Measurements from ENCODE around the gene MBP.

Gene MBP

DNA sequence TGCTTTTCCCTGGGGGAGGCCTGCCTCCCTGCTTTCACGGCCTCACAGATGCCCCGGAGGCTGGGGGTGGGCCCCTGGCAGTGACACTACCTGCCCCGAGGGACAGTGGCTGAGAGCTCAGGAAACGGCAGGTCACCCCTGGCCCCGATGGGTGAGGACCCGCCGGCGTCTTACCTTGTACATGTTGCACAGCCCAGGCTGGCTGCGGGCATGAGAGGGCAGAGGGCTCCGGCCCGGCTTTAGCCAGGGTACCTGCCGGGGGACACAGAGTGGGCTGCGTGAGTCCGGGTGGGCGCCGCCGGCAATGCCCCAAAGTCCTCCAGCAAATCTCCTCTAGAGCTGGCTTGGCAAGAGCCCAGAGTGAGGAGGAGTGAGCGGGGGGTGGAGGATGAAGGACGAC, 122.9 kb downstream of the MBP start:
- DNase-seq (ENCODE audit: low read depth in 2 of 3, low spot score in 1 of 3), result no peak

DNA sequence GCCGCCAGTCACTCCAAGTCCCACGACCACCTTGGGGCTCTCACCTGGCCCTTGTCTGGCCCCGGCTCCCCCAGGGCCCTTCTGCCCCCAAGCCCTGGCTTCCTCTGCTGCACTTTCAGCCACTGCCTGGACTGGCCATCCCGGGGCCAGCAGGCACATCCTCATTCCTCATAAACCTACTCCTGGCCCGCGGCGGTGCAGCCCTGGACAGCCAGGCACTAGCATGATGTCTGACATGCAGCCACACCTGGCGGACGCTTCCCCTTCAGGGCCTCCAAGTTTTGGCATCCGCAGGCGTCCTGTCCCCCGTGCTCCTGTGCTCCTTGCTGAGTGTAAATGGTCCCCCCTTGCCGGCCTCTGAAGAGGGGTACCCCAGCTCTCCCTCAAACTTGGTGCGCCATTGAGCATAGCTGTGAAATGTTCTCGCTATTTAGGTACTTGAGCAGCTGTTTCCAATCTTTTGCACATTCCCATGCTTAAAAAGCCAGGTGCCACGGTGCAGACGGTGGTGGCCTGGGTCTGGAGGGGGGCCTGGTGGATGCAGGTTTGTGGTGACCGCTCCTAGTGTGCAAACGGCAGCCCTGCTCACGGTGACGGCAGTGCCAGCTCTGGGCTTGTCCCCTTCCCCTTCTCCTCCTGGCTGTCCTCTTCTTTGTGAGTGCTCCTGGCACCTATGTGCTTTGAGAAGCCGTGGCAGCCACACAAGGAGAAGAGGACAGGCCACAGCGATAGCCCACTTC, 123.8 kb downstream of the MBP start:
- DNase-seq (ENCODE audit: low read depth in 2 of 3, low spot score in 1 of 3), result no peak

DNA sequence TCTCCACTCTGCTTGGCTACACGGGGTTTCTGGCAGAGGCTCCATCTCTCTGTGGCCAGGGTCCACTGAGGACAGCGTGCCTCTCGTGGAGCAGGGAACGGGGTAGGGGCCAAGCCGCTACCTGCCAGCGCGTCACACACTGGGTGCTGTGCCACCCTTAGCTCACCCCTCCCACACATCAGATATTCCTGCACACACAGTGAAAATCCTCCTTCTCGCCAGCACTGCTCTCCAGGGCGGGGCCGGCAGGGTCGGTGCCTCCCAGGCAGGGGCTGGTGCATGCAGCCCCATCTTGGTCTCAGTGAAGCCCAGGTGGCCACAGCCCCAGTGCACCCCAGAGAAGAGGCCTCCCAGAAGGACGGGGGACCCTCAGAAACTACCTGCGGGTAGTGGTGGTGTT, 124.6 kb downstream of the MBP start:
- no peak for DNase-seq (ENCODE audit: low read depth in 2 of 3, low spot score in 1 of 3)

DNA sequence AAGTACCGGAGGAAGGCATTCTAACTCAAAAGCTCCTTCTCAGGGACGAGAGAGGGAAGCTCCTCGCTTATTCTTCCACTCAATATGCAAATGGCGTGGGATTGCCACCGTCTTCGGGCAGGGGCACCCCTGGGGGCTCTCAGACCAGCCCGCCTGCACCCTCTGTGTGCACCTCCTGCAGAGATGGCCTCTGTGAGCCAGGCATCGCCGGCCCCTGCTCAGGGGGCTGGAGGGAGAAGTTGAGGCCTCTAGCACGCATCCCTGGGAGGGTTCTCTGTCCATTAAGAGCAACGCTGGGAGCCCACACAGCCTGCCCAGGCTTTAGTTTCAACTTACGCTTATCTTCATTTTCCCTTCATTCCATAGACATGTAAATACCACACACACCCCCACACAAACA, 125.3 kb downstream of the MBP start:
- no peak for DNase-seq (ENCODE audit: low read depth in 2 of 3, low spot score in 1 of 3)

DNA sequence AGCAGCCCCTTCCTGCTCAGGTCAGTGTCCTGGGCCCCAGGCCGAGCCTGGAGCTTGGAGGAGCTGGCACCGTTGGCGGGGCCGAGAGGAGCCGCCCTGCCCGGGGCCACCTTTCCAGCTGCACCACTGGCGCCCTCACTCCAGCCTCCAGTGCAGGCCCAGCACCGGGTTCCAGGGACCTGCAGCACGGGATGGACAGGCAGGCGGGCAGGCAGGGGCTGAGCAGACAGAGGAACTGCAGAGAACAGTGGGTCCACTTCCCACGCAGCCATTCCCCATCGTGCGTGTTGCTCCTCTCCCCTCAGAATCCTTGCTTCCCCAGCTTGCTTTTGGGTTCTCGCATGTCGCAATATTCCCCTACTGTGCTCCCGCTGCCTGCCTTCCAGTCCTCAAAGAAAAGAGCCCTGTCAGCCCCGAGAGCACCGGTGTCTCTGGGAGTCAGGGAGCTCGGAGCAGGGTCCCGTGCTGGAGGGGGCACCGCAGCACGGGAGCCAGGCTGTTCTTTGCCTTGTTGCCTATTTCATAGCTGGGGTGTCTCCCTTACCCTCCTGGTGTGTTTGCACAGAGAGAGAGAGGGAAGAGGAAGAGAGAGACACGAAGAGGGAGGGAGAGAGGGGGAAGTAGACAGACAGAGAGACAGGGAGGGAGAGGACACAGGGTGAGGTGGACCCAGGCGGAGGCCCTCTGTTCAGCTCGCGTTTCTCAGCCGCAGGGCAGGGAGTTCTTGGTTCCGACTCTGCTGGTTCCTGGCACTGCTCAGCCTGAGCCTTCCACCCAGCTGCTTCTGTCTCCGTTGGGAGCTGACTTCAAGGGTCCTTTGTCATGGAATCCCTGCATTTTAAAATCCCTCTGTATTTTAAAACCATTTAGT, 126.0 kb downstream of the MBP start:
- no peak for DNase-seq (ENCODE audit: low read depth in 2 of 3, low spot score in 1 of 3)

DNA sequence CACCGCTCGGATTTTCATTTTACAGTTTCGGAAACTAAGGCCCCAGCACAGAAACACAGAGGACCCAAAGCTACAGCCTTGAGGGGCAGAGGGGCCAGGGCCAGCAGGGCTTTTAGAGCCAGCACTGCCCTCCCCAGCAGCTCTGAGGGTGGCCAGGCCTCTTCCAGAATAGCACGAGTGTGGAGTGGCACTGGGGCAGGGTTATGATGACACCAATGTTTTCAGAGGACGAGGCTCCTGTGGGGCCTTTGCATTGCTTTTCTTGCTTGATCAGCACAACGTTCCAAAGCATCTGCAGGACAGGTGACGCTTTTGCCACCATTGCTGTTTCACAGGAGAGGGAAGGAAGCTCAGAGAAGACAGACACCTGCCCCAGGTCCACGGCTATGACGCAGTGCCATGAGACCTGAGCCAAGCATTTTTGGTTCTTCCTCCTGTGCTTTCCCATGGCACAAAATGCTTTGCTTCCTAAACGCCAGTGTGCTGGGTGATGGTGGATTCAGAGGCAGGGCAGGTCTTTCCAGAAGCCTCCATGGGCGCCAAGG, 126.9 kb downstream of the MBP start:
- no peak for DNase-seq (ENCODE audit: low read depth in 2 of 3, low spot score in 1 of 3)

DNA sequence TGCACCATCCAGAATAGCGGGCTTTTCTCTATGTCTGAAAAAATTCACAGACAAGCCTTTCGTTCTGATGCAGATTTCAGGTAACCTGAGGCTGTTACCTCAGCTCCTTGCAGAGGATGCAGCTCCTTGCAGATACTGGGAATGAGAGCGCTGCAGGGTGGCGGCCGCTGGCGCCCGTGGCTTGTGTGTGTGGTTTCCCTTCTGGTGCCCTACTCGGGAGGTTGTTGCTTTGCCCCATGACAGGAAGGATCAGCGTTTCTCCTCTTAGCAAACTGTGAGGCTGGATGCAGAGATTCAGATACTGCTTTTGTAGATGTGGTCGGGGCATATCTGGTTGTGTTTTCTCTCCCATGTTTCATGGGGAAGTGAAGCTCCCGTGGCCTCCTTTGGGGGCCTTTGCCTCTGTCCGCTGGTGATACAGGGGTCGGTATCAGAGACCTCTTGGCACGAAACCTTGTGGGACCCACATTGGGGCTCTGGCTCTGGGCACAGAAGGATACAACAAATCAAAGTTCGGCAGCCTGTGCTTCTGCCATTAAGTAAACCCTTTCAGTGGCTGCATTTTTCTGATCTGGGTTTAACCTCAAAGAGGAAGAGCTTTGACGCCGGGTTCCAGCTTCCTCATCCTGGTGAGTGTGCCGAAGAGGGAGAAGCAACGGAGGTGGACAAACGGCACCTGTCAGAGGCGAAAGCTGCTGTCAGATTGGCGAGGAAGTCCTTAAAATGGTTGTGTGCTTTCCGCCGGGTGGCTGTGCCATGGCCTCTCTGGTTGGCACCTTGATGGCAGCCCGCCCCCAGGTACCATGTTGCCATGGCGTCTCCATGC, 127.8 kb downstream of the MBP start:
- no peak for DNase-seq (ENCODE audit: low read depth in 2 of 3, low spot score in 1 of 3)

DNA sequence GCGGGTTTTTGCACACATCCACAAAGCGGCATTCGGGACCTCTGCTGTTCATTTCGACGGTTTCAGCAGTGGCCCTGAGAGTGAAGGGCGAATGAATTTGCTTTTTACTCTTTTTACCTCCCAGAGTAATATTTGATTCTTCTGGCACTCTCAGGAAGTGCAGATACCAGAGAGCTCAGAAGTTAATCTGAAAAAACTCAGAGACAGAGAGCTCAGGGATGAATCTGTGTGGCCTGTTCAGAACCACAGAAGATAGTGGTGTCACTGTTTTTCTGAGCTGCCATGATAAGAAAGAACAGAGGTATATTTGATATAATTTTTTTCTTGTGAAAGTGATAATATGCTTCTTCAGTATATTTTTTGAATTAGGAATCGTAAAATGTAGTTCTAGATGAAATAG, 129.3 kb downstream of the MBP start:
- no peak for DNase-seq (ENCODE audit: low read depth in 2 of 3, low spot score in 1 of 3)

DNA sequence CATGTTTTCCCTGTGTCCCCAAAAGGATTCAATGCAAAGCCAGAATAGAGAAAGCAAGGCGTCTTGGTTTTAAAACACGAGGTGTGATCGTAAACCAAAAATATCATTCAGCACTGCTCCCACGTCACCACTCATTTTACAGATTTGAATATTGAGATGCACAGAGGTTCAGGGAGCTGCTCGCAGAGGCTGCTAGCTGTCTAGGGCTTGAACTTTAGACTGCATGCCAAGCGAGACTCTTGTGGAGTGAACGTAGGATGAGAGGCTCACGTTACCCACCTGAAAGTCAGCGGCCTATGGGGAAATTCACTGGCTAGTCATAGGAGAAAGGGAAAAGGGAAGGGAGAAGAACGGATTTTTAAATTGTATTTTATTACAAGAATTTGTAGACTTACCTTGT, 130.1 kb downstream of the MBP start:
- no peak for DNase-seq (ENCODE audit: low read depth in 2 of 3, low spot score in 1 of 3)

DNA sequence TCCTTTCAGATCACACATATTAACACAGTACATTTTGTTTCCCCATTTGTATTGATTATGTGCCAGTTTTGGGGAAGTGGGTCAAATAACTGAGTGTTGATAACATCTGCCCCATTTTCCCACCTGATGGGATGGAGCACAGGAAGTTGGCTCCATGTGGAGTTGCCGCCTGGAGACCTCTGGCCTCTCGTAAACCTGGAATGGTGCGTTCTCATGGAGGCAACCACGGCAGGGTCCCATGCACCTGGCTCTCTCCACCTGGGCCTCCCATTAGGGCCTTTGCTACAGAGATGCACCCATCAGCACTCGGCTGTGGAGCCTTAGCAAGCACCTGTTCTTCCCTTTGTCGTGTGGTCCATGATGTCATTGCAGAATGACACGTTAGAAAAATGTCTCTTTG, 130.6 kb downstream of the MBP start:
- no peak for DNase-seq (ENCODE audit: low read depth in 2 of 3, low spot score in 1 of 3)

DNA sequence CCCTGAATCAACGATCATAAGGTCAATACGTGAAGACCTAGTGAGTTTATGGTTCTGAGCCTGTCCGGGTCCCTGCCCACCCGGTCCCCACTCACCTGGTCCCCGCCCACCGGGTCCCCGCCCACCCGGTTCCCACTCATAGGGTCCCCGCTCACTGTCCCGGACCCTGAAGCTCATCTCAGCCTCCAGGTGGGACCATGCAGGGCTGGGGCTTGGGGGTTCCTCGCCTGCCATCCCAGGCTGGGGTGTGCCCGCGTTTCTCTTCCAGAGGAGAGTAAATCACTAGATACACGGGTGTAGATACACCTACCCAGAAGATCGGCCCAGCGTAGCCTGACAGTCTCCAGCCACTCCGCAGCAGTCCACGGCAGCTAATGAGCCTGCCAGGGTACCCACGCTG, 131.5 kb downstream of the MBP start:
- no peak for DNase-seq (ENCODE audit: low read depth in 2 of 3, low spot score in 1 of 3)

DNA sequence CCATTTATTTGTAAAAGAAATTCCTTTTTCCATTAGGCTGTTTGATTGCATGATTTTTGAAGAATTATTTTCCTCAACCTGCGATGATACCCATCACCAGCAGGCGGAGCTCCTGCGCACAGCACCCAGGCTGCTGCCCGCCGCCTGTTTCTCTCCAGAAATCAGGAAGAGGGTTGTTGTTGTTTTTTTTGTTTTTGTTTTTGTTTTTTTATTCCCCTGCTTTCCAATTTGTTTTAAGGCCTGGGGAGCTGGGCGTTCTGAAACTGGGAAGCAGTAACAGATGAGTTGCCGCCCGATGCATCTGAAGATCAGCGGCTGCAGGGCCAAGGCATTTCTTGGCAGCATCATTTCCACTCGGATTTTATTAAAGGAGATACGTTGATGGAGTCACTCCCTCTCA, 132.1 kb downstream of the MBP start:
- peak; percentile 18 to 34 (median 24) for DNase-seq (ENCODE audit: low read depth in 2 of 3, low spot score in 1 of 3)

DNA sequence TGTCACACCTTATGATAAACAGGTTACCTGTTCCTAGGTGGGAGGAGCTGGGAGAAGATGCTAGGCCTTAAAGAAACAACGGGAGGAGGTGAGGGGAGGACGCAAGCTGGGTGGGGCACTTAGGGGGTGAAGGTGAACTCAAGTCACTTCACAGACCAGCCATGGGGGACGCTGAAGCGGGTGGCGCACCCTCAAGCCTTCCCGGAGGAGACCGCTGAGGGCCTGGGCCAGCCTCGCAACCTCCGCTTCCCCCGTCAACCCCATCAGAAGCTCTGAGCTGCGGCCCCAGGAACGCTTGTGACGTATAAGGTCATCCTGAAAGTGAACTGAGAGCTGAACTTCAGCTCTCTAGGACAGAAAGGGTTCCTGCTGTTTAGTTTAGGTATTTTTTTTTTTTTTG, 133.5 kb downstream of the MBP start:
- DNase-seq (ENCODE audit: low read depth in 2 of 3, low spot score in 1 of 3), result no peak

DNA sequence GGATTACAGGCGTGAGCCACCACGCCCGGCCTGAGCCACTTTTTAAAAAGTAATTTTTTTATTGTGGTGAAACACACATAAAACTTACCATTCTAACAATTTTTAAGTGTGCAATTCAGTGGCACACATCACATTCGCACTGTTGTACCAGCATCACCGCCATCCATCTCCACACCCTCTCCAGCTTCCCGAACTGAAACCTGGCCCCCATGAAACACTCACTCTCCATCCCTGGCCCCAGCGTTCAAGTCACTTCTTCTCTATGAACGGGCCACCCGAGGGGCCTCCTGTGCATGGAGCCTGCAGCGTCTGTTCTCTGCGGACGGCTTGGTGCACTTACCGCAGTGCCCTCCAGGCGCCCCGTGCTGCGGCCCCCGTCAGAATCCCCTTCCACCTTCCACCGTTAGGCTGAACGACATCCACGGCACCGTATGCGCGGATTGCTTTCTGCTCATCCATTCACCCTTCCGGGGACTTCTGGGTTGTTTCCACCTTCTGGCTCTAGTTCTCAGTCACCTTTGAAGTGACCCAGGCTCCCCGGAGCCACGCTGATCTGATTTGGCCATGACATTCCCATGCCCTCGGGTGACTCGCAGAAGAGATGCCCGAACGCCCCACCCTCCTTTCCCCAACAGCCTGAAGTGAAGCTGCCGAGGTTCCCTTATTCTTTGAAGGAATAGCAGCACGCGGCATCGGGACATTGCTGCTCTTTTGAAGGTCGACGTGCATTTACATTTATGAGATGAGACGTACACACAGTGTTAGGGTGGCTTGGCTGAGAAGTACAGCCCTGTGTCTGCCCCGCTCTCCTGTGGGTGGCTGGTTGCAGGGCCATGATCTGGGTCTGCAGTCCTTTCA, 134.4 kb downstream of the MBP start:
- no peak for DNase-seq (ENCODE audit: low read depth in 2 of 3, low spot score in 1 of 3)

DNA sequence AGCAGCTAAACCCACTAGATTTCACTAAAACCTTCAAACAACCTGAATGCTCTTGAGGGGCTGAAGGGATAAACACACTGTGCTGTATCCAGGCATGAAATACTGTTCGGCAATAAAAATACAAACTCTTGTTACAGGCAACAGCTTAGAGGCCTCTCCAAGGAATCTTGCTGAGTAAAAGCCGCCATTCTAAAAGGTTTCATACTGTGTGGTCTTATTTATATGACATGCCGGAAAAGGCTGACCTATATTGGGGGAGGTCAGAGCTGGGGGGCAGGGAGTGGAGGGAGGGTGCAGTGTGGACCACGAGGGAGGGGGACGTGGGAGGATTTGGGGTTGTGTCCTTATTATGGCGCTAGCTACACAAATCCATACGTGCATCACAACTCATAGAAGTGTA, 136.2 kb downstream of the MBP start:
- DNase-seq (ENCODE audit: low read depth in 2 of 3, low spot score in 1 of 3), result no peak

DNA sequence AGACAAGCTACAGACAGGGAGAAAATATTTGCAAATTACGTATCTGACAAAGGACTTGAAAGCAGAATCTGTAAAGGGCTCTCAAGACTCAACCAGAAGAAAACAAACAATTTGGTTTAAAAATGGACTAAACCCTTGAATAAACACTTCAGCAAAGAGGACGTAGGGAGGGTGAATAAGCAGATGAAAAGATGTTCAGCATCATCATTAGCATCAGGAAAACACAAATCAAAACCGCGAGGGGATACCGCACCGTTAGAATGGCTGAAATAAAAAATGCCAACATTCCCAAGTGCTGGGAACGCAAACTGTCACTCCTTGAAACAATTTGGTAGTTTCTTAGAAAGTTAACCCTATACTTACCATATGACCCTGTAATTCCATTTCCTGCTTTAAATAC, 136.7 kb downstream of the MBP start:
- no peak for DNase-seq (ENCODE audit: low read depth in 2 of 3, low spot score in 1 of 3)

DNA sequence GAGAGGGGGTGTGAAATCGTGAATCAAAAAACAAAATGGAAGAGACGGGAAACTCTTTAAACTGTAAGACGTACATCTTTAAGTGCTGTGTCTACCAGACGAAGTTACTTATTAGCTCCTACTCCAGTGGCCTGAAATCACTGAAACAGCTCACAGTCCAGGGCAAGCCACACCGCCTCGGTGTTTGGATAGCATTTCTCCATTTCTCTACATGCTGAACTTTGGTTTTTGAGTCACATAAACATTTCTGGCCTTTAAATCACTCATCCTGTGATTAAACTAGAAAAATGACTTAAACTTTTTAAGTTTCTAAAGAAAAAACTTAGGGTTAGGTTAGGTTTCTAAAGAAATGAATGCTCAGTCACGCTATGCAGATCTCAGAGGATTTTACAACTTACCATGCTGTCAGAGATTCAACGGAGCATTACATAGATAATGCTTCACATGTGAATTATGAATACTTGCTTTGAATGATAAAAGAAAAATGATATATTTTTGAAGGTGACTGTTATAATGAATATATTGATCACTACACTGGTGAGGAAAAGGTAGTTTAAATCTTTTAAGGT, 138.4 kb downstream of the MBP start:
- DNase-seq (ENCODE audit: low read depth in 2 of 3, low spot score in 1 of 3), result no peak

DNA sequence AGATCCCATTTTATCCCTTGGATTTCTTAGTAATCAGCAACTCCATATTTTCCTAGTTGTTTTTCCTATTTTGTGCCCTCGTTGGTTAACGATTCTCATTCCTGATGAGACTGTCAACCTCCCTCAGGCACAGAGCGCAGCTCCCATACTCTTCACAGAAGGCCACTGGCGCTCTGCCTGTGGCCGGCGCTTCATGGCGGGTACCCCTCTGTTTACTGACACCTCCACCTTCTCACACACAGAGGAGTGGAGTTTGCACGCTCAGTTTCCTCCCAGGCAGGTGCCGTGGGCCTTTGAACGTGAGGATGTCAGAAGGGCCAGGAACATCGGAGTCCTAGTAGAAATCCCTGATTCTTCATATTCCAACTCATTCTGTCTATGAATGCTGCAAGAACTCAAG, 139.0 kb downstream of the MBP start:
- no peak for DNase-seq (ENCODE audit: low read depth in 2 of 3, low spot score in 1 of 3)

DNA sequence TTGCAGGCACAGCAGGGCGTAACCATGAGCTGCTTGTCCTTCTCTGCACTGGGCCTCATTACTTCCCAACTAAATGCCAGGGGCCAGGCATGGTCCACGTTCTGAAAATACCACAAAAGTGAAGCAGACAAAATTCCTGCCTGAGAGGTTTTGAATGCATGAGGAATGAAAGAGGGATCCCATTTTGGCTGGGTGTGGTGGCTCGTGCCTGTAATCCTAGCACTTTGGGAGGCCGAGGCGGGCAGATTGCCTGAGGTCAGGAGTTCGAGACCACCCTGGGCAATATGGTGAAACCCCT, 139.5 kb downstream of the MBP start:
- no peak for DNase-seq (ENCODE audit: low read depth in 2 of 3, low spot score in 1 of 3)

Measured in stimulated activated CD4-positive, alpha-beta T cell treated with anti-CD3 and anti-CD28 coated beads, Interleukin-12 subunit alpha, Interleukin-12 subunit beta, amount 100 ng/mL, for 48 hours (primary cell).